GM12878 (cell line): ENCODE data around the gene GSTO1. TPM values are rescaled to one million over a fixed set of nuclear protein-coding genes. Genes with fewer than 3 reads are reported as not detected.

Experiments used
- BMI1 ChIP-seq: fragments of 450-650 bp; IDR thresholded peaks from 2 replicates; pipeline ENCODE4 v1.6.1; 2016; ENCODE audit warnings: mild to moderate bottlenecking, moderate library complexity, borderline replicate concordance
- BRCA1 ChIP-seq: IDR thresholded peaks from 2 replicates; pipeline ENCODE4 v1.6.1; 2011; ENCODE audit warnings: low read depth, low read length, improper control_type of control experiment
- CREM ChIP-seq: IDR thresholded peaks from 2 replicates; pipeline ENCODE4 v1.6.1; 2014; ENCODE audit warnings: antibody characterized with exemption, low read depth
- KLF5 ChIP-seq: fragments of 450-650 bp; IDR thresholded peaks from 2 replicates; pipeline ENCODE4 v1.6.1; 2014; ENCODE audit warnings: mild to moderate bottlenecking; ENCODE audit not compliant: partially characterized antibody
- MEF2A ChIP-seq: IDR thresholded peaks from 2 replicates; pipeline ENCODE4 v1.6.1; 2011; ENCODE audit warnings: low read depth, mild to moderate bottlenecking, low read length, moderate library complexity; ENCODE audit not compliant: insufficient read depth
- RAD51 ChIP-seq: fragments of 450-650 bp; IDR thresholded peaks from 2 replicates; pipeline ENCODE4 v1.6.1; 2016; ENCODE audit warnings: moderate library complexity, mild to moderate bottlenecking, inconsistent platforms
- SMAD1 ChIP-seq: fragments of 450-650 bp; IDR thresholded peaks from 2 replicates; pipeline ENCODE4 v1.6.1; 2018; ENCODE audit warnings: mild to moderate bottlenecking, low read depth; ENCODE audit not compliant: partially characterized antibody
- SRF ChIP-seq, 2 experiments: IDR thresholded peaks; 2 replicates each; pipeline ENCODE4 v1.6.1; 2011; ENCODE audit warnings: low read depth in 2 of 2, low read length in 2 of 2, mild to moderate bottlenecking in 1 of 2, moderate library complexity in 1 of 2
- YY1 ChIP-seq: IDR thresholded peaks from 2 replicates; pipeline ENCODE4 v1.6.1; 2011; ENCODE audit warnings: low read depth, mild to moderate bottlenecking, low read length
- polyA plus RNA-seq, 11 experiments: library from polyadenylated mRNA; depleted of rRNA in 4 of 11; unstranded in 6 of 11; stranded (reverse) in 5 of 11; fragments of >200 nt; fragmentation: Nextera tagmentation in 4 of 11; fragmentation: Illumina TruSeq in 1 of 11; extraction: Ambion mirVana in 4 of 11; extraction: Trizol in 1 of 11; gene quantifications; 1 replicate in 1 of 11; 2 replicates in 10 of 11; pipeline versions ENCODE4 v1.2.1 to v1.2.3, GENCODE V29; 2011 to 2016; ENCODE audit warnings: inconsistent platforms in 2 of 11, missing spikeins in 2 of 11, low read depth in 1 of 11
- total RNA-seq, 4 experiments: library from RNA; depleted of rRNA in 3 of 4; stranded (reverse); fragments of >200 nt in 3 of 4; fragmentation: Illumina TruSeq in 1 of 4; extraction: Trizol in 1 of 4; gene quantifications; 2 replicates each; pipeline versions ENCODE4 v1.2.1 to v1.2.3, GENCODE V29; 2013 to 2021
- TF ChIP-seq, protein P1 (sequence below): fragments of 450-650 bp; IDR thresholded peaks from 2 replicates; pipeline ENCODE4 v1.6.1; 2016; ENCODE audit warnings: mild to moderate bottlenecking, moderate library complexity, borderline replicate concordance

Gene GSTO1
- total and polyA plus RNA-seq, 10 of the 15 experiments (the other 5 are each of a cell fraction or from before 2014, with no cell fraction given), result 53.1 to 197 (median 112) TPM

DNA sequence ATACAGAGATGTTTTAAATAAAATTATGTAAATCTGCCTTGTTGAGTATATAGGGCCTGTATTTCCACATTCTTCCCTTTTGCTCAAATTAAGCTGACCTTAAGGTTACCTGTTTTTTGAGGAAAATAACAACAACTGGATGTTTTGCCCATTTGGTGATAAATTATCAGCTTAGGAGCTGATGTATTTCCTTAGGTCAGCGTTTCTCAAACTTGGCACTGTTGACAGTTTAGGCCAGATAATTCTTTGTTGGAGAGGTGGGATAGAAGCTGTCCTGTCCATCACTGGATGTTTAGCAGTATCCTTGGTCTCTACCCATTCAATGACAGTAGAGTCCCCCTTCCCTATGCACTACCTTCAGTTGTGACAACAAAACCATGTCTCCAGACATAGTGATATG, 21.5 kb downstream of the GSTO1 start (continued):
- TF ChIP-seq, protein P1, sequence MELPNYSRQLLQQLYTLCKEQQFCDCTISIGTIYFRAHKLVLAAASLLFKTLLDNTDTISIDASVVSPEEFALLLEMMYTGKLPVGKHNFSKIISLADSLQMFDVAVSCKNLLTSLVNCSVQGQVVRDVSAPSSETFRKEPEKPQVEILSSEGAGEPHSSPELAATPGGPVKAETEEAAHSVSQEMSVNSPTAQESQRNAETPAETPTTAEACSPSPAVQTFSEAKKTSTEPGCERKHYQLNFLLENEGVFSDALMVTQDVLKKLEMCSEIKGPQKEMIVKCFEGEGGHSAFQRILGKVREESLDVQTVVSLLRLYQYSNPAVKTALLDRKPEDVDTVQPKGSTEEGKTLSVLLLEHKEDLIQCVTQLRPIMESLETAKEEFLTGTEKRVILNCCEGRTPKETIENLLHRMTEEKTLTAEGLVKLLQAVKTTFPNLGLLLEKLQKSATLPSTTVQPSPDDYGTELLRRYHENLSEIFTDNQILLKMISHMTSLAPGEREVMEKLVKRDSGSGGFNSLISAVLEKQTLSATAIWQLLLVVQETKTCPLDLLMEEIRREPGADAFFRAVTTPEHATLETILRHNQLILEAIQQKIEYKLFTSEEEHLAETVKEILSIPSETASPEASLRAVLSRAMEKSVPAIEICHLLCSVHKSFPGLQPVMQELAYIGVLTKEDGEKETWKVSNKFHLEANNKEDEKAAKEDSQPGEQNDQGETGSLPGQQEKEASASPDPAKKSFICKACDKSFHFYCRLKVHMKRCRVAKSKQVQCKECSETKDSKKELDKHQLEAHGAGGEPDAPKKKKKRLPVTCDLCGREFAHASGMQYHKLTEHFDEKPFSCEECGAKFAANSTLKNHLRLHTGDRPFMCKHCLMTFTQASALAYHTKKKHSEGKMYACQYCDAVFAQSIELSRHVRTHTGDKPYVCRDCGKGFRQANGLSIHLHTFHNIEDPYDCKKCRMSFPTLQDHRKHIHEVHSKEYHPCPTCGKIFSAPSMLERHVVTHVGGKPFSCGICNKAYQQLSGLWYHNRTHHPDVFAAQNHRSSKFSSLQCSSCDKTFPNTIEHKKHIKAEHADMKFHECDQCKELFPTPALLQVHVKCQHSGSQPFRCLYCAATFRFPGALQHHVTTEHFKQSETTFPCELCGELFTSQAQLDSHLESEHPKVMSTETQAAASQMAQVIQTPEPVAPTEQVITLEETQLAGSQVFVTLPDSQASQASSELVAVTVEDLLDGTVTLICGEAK, result no peak
- TF ChIP-seq YY1, result no peak
- TF ChIP-seq MEF2A, result no peak
- no peak for TF ChIP-seq KLF5
- no peak for TF ChIP-seq RAD51
- no peak for TF ChIP-seq BRCA1
- TF ChIP-seq BMI1, result no peak
- no peak for TF ChIP-seq SRF (IDR thresholded peaks at IDR 0.05; ENCODE audit: low read depth in 2 of 2, low read length in 2 of 2)
- no peak for TF ChIP-seq CREM
- TF ChIP-seq SMAD1, result no peak
